Activated T-cell treated with anti-CD3 and anti-CD28 coated beads, Interleukin-2, amount 50 U/mL, for 72 hours (primary cell): ENCODE measurements around the gene SLTM. TPM values are rescaled to one million over a fixed set of nuclear protein-coding genes. Genes with fewer than 3 reads are reported as not detected.
"Not testable (repeated sequence)": the region's sequence is repeated elsewhere in the genome, so short reads cannot be mapped to it uniquely, and the experiment has no call there.

Experiments used
- ATAC-seq, 2 donors: fragments of 150-1000 bp; cut with Tn5 transposase; replicated peaks in 1 of 2; 2 replicates each; pipeline ENCODE4 v1.10.0; 2021; ENCODE audit warnings: moderate library complexity in 2 of 2, mild to moderate bottlenecking in 1 of 2
- DNase-seq, 2 donors: peaks; one replicate each; pipeline ENCODE4 v3.0.0; 2021 to 2022; ENCODE audit warnings: mixed read lengths in 1 of 2
- H3K27ac Mint-ChIP-seq: one replicate; pipeline ENCODE4 v1.8.0; 2022; ENCODE audit warnings: mild to moderate bottlenecking, moderate library complexity, mixed read lengths
- H3K27me3 Mint-ChIP-seq: one replicate; pipeline ENCODE4 v1.8.0; 2022; ENCODE audit warnings: low read depth, mixed read lengths
- H3K36me3 Mint-ChIP-seq, 2 donors: one replicate each; pipeline ENCODE4 v1.8.0; 2022; ENCODE audit warnings: mixed read lengths in 2 of 2, mild to moderate bottlenecking in 1 of 2; ENCODE audit not compliant: insufficient read depth in 2 of 2
- H3K4me1 Mint-ChIP-seq: one replicate; pipeline ENCODE4 v1.8.0; 2022; ENCODE audit warnings: low read depth, mixed read lengths
- H3K4me3 Mint-ChIP-seq, 2 donors: one replicate each; pipeline ENCODE4 v1.8.0; 2022; ENCODE audit warnings: mild to moderate bottlenecking in 2 of 2, mixed read lengths in 2 of 2, moderate library complexity in 2 of 2
- H3K9me3 Mint-ChIP-seq, 2 donors: one replicate each; pipeline ENCODE4 v1.8.0; 2022; ENCODE audit warnings: mixed read lengths in 2 of 2
- total RNA-seq, 2 donors: library from RNA; stranded (reverse); gene quantifications; one replicate each; pipeline ENCODE4 v1.2.3, GENCODE V29; 2022

SLTM gene
- total RNA-seq, 2 donors from 2014 or later, result 114 to 115 TPM

DNA sequence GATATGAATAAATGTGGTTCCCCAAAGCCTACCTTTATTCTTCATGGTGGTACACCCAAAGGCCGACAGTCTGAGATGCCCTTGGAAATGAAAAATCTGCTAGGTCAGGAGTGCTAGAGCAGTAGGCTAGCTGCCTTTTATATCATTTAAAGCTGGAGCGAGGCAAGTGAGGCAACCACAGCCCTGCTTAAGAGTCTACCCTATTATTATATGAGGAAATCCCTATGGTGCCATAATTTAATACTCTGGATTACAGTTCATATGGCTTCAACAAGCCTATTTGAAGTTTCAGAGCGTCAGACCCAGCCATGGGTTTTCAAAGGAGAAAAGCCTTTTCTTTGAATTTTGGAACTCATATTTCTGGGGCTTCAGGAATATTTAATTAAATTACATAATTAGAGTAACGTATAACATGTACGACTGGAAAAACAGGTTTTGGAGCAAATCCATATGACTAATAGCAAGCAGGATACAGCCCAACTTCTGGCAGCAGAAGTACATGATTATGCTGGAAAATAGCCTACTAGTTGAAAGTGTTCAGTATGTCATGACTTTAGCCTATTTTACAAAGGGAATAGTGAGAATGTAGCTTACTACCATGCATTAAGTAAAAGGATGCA is 18.0 kb upstream of the SLTM start:
- no peaks in the 10 kb centered on the region for H3K36me3 Mint-ChIP-seq
- H3K4me3 Mint-ChIP-seq, result no peak overlapping the region
- H3K4me1 Mint-ChIP-seq, result peaks cover 12% of the 10 kb centered on the region

DNA sequence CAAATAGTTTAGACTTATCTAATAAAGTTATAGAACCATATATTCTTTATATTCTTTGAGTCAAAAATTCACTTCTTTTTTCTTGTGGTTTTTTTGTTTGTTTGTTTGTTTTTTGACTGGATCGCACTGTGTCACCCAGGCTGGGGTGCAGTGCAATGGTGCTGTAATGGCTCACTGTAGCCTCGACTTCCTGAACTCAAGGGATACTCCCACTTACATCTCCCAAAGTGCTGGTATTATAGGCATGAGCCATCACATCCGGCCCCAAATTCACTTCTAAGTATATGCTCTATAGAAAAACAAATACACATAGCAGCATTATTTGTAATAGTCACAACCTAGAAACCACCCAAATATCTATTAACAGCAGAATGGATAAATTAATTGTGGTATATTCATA is 13.7 kb upstream of the SLTM start:
- no peak for DNase-seq
- H3K9me3 Mint-ChIP-seq, result no peaks in the 10 kb centered on the region
- no peak overlapping the region for H3K27ac Mint-ChIP-seq
- no peaks in the 10 kb centered on the region for H3K36me3 Mint-ChIP-seq
- H3K4me1 Mint-ChIP-seq, result peaks cover 1% of the 10 kb centered on the region
- no peak overlapping the region for H3K4me3 Mint-ChIP-seq
- no peak for ATAC-seq
- no peaks in the 10 kb centered on the region for H3K27me3 Mint-ChIP-seq

More for the DNA sequence above, 18.0 kb upstream of the SLTM start:
- ATAC-seq (no peak), DNase-seq (no peak)
- H3K9me3 Mint-ChIP-seq, result no peaks in the 10 kb centered on the region
- no peak overlapping the region for H3K27ac Mint-ChIP-seq
- H3K27me3 Mint-ChIP-seq, result no peaks in the 10 kb centered on the region

DNA sequence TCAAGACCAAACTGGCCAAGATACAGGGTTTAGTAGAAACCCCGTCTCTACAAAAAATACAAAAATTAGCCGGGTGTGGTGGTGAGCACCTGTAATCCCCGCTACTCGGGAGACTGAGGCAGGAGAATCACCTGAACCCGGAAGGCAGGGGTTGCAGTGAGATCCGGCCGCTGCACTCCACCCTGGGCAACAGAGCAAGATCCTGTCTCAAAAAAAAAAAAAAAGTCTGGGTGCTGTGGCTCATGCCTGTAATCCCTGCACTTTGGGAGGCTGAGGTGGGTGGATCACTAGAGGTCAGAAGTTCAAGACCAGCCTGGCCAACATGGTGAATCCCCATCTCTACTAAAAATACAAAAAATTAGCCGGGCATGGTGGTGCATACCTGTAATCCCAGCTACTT is 1.5 kb upstream of the SLTM start:
- H3K36me3 Mint-ChIP-seq, result peaks cover 0 to 14% of the 10 kb centered on the region in 2 donors
- H3K9me3 Mint-ChIP-seq, DNase-seq, ATAC-seq, H3K27me3 Mint-ChIP-seq: not testable (repeated sequence)
- H3K4me1 Mint-ChIP-seq, result peaks cover 26% of the 10 kb centered on the region
- peak overlapping the region; percentile 93 to 96 for H3K4me3 Mint-ChIP-seq
- peak overlapping the region; percentile 96 for H3K27ac Mint-ChIP-seq

DNA sequence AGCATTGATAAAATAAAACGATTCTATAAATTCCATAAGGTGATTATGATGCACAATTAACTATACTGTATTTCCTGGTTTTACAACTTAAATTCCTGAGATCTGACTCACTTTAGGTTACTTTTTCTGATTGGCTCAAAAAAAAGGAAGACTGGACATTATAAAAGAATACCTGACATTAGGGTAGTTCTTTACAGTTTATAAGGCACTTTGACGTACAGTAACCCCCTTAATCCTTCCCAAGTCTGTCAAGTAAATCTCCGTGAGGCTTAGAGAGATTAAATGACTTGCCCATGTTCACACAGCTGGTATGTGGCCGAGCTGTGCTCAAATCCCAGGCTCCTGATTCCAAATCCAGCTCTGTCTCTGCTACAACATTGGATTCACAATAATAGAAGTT is 1.0 kb upstream of the SLTM start:
- H3K27me3 Mint-ChIP-seq, result no peaks in the 10 kb centered on the region
- H3K9me3 Mint-ChIP-seq, result no peaks in the 10 kb centered on the region
- peak overlapping the region; percentile 96 for H3K27ac Mint-ChIP-seq
- H3K36me3 Mint-ChIP-seq, result peaks cover 0 to 14% of the 10 kb centered on the region in 2 donors
- DNase-seq (no peak), ATAC-seq (no peak)
- peaks cover 26% of the 10 kb centered on the region for H3K4me1 Mint-ChIP-seq
- peak overlapping the region; percentile 93 to 96 for H3K4me3 Mint-ChIP-seq

DNA sequence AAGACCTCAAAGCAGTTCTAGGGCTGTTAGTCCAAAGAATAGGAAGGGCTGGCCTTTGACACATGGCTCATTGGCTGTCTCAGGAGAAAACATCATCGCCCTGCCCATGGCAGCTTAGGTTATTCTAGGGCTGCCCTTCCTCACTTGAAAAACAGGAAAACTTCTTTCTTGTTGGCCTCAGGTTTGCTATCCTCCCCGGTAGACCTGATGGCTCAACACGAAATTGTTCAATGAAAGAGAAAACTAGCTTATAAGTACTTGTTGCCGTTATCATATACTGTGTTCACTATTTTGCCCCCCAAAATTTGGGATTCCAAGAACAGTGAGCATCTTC is 602 bp upstream of the SLTM start:
- Mint-ChIP-seq H3K9me3 (no peaks in the 10 kb centered on the region), H3K27ac (peak overlapping the region; percentile 96), H3K36me3 (peaks cover 0 to 14% of the 10 kb centered on the region in 2 donors), H3K4me3 (peak overlapping the region; percentile 93 to 96), H3K27me3 (no peaks in the 10 kb centered on the region), H3K4me1 (peaks cover 26% of the 10 kb centered on the region)
- ATAC-seq (no peak), DNase-seq (no peak)

DNA sequence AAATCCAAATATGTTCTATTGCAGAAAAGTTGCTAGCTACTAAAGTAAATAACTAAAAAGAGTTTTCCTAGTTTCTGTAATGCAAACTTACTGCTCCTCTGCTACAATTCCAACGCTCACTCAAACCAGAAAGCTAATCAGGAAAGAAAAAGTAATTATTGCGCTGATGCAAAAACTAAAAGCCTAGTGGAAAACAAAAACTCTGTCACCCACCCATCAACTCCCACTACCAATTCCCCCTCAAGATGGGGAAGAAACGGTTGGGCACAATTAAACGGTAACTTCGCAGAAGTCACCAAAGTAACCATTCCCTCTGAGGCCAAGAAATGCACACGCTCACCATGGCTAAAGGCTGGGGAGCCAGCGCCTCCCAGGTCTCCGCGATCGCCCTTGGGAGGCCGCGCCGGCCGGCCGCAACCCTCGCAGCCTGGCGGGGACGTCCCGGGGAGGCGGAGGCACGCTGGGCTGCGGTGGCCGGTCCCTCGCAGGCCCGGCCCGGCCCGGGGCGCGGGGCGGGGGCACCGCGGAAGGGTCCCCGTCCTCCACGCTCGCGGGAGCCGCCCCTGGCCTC is 684 bp downstream of the SLTM start:
- H3K27ac Mint-ChIP-seq, result peak overlapping the region; percentile 100
- no peaks in the 10 kb centered on the region for H3K27me3 Mint-ChIP-seq
- H3K4me3 Mint-ChIP-seq, result peak overlapping the region; percentile 92 to 98
- H3K36me3 Mint-ChIP-seq, result peaks cover 0 to 15% of the 10 kb centered on the region in 2 donors
- H3K4me1 Mint-ChIP-seq, result peaks cover 25% of the 10 kb centered on the region
- ATAC-seq (no peak), DNase-seq (no peak)
- H3K9me3 Mint-ChIP-seq, result no peaks in the 10 kb centered on the region

DNA sequence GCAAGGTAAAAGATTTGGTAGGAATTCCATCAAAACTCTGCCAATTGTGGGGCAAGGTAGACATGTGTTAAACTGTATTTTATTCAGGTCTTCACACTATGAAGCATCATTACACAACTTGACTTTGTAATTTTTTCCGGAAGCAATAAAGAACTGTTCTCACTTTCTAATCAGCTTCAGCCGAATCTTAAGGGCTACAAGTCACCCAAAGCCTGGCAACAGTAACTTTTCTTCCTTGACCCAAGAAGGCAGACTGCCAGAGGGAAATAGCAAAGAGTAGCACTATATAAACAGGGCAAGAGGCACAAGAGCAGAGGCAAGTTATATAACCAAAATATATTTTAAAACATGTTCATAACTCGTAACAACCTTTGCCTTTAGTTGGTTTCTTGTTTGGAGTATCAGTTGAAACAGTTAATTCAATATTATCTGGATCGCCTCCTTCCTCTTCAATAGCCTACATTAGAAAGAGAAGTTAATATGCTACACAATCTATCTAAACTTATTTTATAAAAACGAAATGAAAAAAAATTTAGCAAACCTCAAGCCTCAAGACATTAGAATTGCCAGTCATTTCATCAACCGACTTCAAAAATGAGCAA is 1.4 kb downstream of the SLTM start:
- peak overlapping the region; percentile 100 for H3K27ac Mint-ChIP-seq
- H3K4me1 Mint-ChIP-seq, result peaks cover 24% of the 10 kb centered on the region
- DNase-seq (peak in 1 of 2 donors; percentile 13), ATAC-seq (no peak)
- H3K36me3 Mint-ChIP-seq, result peaks cover 0 to 18% of the 10 kb centered on the region in 2 donors
- peak overlapping the region; percentile 92 to 98 for H3K4me3 Mint-ChIP-seq
- no peaks in the 10 kb centered on the region for H3K27me3 Mint-ChIP-seq
- H3K9me3 Mint-ChIP-seq, result no peaks in the 10 kb centered on the region

DNA sequence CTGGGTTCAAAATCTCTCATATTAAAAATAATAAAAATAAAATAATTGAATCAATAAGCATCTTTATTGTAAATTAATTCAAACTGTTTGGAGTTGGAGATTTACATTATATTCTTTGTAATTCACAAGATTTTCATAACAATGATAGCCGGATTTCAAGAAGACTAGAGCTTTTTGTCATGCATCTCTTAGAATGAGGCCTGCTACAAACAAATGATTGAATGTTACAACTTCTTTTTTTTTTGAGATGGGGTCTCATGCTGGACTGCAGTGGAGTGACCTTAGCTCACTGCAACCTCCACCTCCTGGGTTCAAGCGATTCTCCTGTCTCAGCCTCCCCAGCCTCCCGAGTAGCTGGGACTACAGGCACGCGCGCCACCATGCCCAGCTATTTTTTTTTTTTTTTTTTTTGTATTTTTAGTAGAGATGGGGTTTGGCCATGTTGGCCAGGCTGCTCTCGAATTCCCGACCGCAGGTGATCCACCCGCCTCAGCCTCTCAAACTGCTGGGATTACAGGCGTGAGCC is 3.5 kb downstream of the SLTM start:
- H3K27ac Mint-ChIP-seq, result no peak overlapping the region
- no peak overlapping the region for H3K4me3 Mint-ChIP-seq
- H3K36me3 Mint-ChIP-seq, result peaks cover 0 to 21% of the 10 kb centered on the region in 2 donors
- H3K4me1 Mint-ChIP-seq, result peaks cover 43% of the 10 kb centered on the region
- no peak for DNase-seq
- H3K9me3 Mint-ChIP-seq, result no peaks in the 10 kb centered on the region
- no peak for ATAC-seq
- no peaks in the 10 kb centered on the region for H3K27me3 Mint-ChIP-seq

DNA sequence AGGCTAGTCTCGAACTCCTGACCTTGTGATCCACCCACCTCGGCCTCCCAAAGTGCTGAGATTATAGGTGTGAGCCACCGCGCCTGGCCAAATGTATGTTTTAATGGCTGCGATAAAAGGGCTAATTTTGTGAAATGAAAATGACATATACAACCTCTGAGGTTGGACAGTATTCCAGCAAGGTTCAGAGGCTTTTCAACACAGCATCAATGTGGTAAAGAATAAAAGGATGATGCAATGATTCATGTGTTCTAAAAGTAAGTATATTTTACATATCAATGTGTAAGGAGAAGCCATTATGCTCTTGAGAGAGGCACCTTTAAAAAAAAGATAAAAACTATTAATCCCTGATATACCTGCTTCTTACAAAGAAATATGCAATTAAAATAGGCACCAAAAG is 6.7 kb downstream of the SLTM start:
- Mint-ChIP-seq H3K27ac (no peak overlapping the region), H3K36me3 (peaks cover 0 to 14% of the 10 kb centered on the region in 2 donors)

DNA sequence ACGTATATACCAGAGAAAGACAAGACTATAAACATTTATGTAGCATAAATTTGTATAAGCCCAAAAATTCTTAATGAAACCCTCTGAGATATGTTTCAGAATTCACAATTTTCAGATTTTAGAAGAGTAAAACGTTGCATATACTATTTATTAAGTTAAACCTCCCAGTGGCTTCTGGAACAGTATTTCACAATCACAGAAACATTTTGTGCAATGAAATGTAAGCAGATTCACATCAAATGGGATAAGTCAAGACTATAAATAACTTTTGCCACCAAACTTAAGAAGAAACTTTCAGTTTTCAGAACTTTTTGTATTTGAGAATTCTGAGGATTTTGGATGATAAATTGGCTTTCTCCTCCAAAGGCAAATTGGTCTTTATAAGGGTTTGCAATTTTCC is 9.2 kb downstream of the SLTM start:
- no peak overlapping the region for H3K27ac Mint-ChIP-seq
- no peak for ATAC-seq
- H3K4me3 Mint-ChIP-seq, result no peak overlapping the region

More for the DNA sequence above, 6.7 kb downstream of the SLTM start:
- DNase-seq, result no peak
- H3K4me3 Mint-ChIP-seq, result no peak overlapping the region
- no peaks in the 10 kb centered on the region for H3K9me3 Mint-ChIP-seq
- H3K4me1 Mint-ChIP-seq, result peaks cover 39% of the 10 kb centered on the region
- no peaks in the 10 kb centered on the region for H3K27me3 Mint-ChIP-seq
- no peak for ATAC-seq

DNA sequence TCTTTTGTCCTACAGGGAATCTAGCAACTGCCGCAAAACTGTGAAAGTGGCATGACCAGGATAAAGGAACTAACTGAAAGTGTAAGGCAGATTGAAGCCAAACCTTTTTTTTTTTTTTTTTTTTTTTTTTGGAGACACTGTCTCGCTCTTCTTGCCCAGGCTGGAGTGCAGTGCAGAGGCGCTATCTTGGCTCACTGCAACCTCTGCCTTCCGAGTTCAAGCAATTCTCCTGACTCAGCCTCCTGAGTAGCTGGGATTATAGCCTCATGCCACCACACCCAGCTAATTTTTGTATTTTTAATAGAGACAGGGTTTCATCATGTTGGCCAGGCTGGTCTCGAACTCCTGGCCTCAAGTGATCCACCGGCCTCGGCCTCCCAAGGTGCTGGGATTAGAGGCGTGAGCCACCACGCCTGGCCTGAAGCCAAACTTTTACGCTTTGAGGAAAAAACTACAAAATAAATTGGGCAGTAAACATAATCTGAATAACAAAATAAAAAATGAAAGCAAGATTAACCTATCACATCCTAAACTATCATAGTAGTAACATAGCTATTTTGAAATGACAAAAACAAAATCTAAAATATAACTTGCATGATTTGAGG is 9.7 kb downstream of the SLTM start:
- H3K27ac Mint-ChIP-seq, result no peak overlapping the region
- DNase-seq (no peak), ATAC-seq (no peak)
- peaks cover 32% of the 10 kb centered on the region for H3K4me1 Mint-ChIP-seq
- no peaks in the 10 kb centered on the region for H3K27me3 Mint-ChIP-seq
- H3K9me3 Mint-ChIP-seq, result no peaks in the 10 kb centered on the region
- H3K36me3 Mint-ChIP-seq, result peaks cover 0 to 9% of the 10 kb centered on the region in 2 donors
- H3K4me3 Mint-ChIP-seq, result no peak overlapping the region

More for the DNA sequence above, 9.2 kb downstream of the SLTM start:
- Mint-ChIP-seq H3K36me3 (peaks cover 0 to 9% of the 10 kb centered on the region in 2 donors), H3K9me3 (no peaks in the 10 kb centered on the region), H3K27me3 (no peaks in the 10 kb centered on the region), H3K4me1 (peaks cover 32% of the 10 kb centered on the region)
- DNase-seq, result no peak

DNA sequence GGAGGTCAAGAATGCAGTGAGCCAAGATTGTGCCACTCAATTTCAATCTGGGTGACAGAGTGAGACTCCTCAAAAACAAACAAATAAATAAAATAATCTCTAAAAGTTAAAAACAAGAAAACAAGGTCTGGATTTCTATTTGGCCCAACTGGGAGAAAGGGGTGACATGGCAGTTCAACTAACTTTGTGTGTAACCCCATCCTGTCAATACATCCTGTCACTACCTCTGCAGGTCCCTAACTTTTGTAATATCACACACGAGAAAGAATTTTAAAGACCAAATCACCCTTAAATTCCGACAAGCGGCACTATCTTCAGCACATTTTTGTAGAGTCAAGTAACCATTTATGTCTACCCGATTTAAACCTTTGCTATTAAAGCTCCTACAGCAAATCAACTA is 10.2 kb downstream of the SLTM start:
- no peak overlapping the region for H3K27ac Mint-ChIP-seq
- H3K9me3 Mint-ChIP-seq, result no peaks in the 10 kb centered on the region
- peaks cover 32% of the 10 kb centered on the region for H3K4me1 Mint-ChIP-seq
- H3K4me3 Mint-ChIP-seq, result no peak overlapping the region
- ATAC-seq, result no peak
- H3K27me3 Mint-ChIP-seq, result no peaks in the 10 kb centered on the region
- H3K36me3 Mint-ChIP-seq, result peaks cover 0 to 7% of the 10 kb centered on the region in 2 donors
- DNase-seq, result no peak

DNA sequence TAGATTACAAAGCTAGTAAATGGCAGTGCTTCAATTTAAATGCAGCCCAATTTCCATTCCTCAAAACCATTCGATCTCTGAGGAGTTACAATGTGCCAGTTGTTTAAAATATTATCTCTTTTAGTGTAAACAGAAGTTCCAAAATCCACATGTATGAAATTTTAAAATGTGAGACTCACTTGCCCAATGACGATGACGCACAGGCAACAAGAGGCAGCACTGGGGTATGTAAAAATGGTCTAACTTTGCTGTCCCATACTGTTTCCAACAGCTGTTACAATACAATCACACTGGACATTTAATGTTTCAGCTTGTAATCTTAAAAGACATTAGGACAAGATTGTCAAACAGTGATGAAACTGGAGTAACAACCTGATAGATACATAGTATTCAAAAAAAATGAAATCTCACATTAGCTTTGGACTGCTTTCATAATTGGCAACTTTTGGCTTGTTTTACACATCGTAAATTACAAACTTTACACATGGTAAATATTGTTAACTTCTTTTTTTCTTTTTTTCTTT is 12.2 kb downstream of the SLTM start:
- no peak for ATAC-seq
- Mint-ChIP-seq H3K36me3 (peaks cover 2 to 10% of the 10 kb centered on the region in 2 donors), H3K4me1 (peaks cover 21% of the 10 kb centered on the region), H3K27me3 (no peaks in the 10 kb centered on the region), H3K4me3 (no peak overlapping the region), H3K9me3 (no peaks in the 10 kb centered on the region), H3K27ac (no peak overlapping the region)
- DNase-seq, result no peak
